ENCODE results near the gene RRAD. TPM values are rescaled to one million over a fixed set of nuclear protein-coding genes. Genes with fewer than 3 reads are reported as not detected.
A peak's percentile ranks its signal among the peaks of the same experiment; 100 is the strongest.

Gene RRAD
- total and polyA plus RNA-seq, 2 of the 4 experiments (the other 2 are of a cell fraction), result 1.3 to 2.1 TPM

DNA sequence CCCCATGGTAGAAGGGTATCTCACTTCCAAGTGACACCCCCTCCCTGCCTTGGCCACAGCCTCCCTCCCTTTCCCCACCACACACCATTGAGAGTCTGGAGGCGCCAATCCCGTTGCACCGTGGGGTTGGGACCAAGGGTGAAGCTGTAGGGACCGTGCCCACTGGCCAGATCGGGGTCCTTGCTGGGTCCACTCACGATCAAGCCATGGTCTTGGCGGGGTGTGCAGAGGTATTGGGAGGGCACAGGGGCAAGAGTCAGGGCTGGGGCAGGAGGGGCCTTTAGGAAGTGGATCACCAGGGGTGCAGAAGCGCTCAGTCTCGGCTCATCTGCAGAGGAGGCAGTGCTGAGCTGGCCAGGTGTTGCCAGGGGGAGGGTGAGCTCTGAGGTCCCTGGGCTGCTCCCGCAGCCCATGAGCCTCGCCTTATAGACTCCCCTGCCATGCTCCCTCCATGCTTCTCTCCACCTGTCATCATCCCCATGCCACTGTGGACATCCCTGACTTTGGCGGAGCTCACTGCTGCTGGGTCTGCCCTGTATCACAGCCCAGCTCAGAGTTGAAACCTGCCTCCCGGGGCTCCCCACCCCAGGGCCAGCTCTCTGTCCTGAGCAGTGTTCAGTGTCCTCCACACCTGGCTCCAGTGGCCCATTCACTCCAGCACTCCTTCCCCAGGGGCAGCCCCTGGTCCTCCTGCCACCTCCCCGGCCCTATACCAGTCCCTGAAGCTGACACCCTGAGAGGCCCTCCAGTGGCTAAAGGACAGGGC lies 15.0 kb downstream of the RRAD start:
- H3K9me1 ChIP-seq (ENCODE audit: insufficient read depth, low read length), result peaks cover 11% of the 10 kb centered on the region
- DNase-seq (no peak), ATAC-seq (ENCODE audit: low read depth) (no peak)
- no peak overlapping the region for H3K14ac ChIP-seq (replicated peaks; ENCODE audit: low read depth, low read length)
- no peak overlapping the region for H3K4ac ChIP-seq (ENCODE audit: low read depth, low read length)
- H2BK15ac ChIP-seq (ENCODE audit: low read depth, low read length), result no peak overlapping the region
- H3K27ac ChIP-seq (ENCODE audit: insufficient read depth, low read length), result no peak overlapping the region
- in situ Hi-C loops (cut with MboI; ENCODE audit: low sequenced_read_pairs), result no loop called here
- no peaks in the 10 kb centered on the region for H3K9me3 ChIP-seq (ENCODE audit: control insufficient read depth, insufficient read depth, low read length)
- peaks cover 6% of the 10 kb centered on the region for H3K4me1 ChIP-seq (ENCODE audit: control insufficient read depth, insufficient read depth, low read length)
- peak overlapping the region; percentile 24 for H2AK9ac ChIP-seq (replicated peaks; ENCODE audit: low read depth, low read length, poor library complexity)
- no peaks in the 10 kb centered on the region for H4K20me1 ChIP-seq (ENCODE audit: insufficient read depth, low read length)
- no peak overlapping the region for H4K5ac ChIP-seq (ENCODE audit: low read depth, low read length)
- H3K23ac ChIP-seq (ENCODE audit: low read depth, low read length), result no peak overlapping the region
- BruUV-seq (replicated peaks), result no TSS peak
- H3K9ac ChIP-seq (ENCODE audit: low read depth, low read length), result no peak overlapping the region
- intact Hi-C loops (cut with micrococcal nuclease), result no loop called here
- CTCF ChIA-PET, result interaction anchor here (0.6 to 1.8 kb wide), 4 partner anchors 8 to 386 kb away, joined by 3 to 5 read pairs (median 4); partner anchors contain the start of genes CDH16 and DYNC1LI2
- no peaks in the 10 kb centered on the region for H3K36me3 ChIP-seq (ENCODE audit: control insufficient read depth, insufficient read depth, low read length)
- no peak overlapping the region for H3K4me3 ChIP-seq (ENCODE audit: insufficient read depth, low read depth, low read length)
- H3K27me3 ChIP-seq (ENCODE audit: control insufficient read depth, insufficient read depth, low read length), result peaks cover 13% of the 10 kb centered on the region
- H2BK20ac ChIP-seq (ENCODE audit: low read depth, low read length), result no peak overlapping the region
- no peak overlapping the region for H2AK5ac ChIP-seq (ENCODE audit: low read depth, low read length)
- peak overlapping the region; percentile 41 for H2AFZ ChIP-seq (replicated peaks; ENCODE audit: low read length, poor library complexity)
- POLR2A ChIA-PET (ENCODE audit: unreplicated experiment), result no interaction called here
- no peak overlapping the region for H4K8ac ChIP-seq (ENCODE audit: low read depth in 2 of 2, low read length in 2 of 2)
- H2BK120ac ChIP-seq (ENCODE audit: low read depth, low read length), result no peak overlapping the region
- H3K18ac ChIP-seq (ENCODE audit: low read depth, low read length), result no peak overlapping the region
- H3K4me2 ChIP-seq (ENCODE audit: low read depth, low read length), result no peak overlapping the region
- H2BK5ac ChIP-seq (ENCODE audit: low read depth, low read length, poor library complexity, severe bottlenecking), result no peak overlapping the region
- H4K91ac ChIP-seq (ENCODE audit: insufficient read depth, low read depth, low read length), result no peak overlapping the region
- dilution Hi-C loops (cut with HindIII; ENCODE audit: low sequenced_read_pairs, unreplicated experiment), result no loop called here
- TF ChIP-seq, protein P1, sequence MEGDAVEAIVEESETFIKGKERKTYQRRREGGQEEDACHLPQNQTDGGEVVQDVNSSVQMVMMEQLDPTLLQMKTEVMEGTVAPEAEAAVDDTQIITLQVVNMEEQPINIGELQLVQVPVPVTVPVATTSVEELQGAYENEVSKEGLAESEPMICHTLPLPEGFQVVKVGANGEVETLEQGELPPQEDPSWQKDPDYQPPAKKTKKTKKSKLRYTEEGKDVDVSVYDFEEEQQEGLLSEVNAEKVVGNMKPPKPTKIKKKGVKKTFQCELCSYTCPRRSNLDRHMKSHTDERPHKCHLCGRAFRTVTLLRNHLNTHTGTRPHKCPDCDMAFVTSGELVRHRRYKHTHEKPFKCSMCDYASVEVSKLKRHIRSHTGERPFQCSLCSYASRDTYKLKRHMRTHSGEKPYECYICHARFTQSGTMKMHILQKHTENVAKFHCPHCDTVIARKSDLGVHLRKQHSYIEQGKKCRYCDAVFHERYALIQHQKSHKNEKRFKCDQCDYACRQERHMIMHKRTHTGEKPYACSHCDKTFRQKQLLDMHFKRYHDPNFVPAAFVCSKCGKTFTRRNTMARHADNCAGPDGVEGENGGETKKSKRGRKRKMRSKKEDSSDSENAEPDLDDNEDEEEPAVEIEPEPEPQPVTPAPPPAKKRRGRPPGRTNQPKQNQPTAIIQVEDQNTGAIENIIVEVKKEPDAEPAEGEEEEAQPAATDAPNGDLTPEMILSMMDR (conservative IDR thresholded peaks at IDR 0.05; ENCODE audit: low read depth, low read length), result no peak
- no peak for TF ChIP-seq MXI1 (IDR thresholded peaks at IDR 0.05; ENCODE audit: borderline replicate concordance, low read depth, low read length)
- TF ChIP-seq RAD21 (IDR thresholded peaks at IDR 0.05; ENCODE audit: low read length), result no peak
- TF ChIP-seq, protein P2, sequence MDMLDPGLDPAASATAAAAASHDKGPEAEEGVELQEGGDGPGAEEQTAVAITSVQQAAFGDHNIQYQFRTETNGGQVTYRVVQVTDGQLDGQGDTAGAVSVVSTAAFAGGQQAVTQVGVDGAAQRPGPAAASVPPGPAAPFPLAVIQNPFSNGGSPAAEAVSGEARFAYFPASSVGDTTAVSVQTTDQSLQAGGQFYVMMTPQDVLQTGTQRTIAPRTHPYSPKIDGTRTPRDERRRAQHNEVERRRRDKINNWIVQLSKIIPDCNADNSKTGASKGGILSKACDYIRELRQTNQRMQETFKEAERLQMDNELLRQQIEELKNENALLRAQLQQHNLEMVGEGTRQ (IDR thresholded peaks at IDR 0.05; ENCODE audit: low read depth, low read length), result no peak
- no peak for TF ChIP-seq CHD1 (IDR thresholded peaks at IDR 0.05; ENCODE audit: low read depth, low read length)
- no peak for TF ChIP-seq BHLHE40 (IDR thresholded peaks at IDR 0.05; ENCODE audit: low read depth, low read length)
- no peak for TF ChIP-seq NFE2L2 (IDR thresholded peaks at IDR 0.05; ENCODE audit: low read depth, low read length)
- WGBS, 2 experiments (ENCODE audit: extremely low coverage in 2 of 2, insufficient read length in 1 of 2), result 48% methylated on average over 4 of the region's 14 CpGs; no CpG with 5 or more reads in 1 of the 2 experiments
- no peaks in the 10 kb centered on the region for H3K79me1 ChIP-seq (ENCODE audit: low read depth in 1 of 2, low read length in 2 of 2)
- no peak overlapping the region for H3K56ac ChIP-seq (ENCODE audit: extremely low read depth, insufficient read depth, low read length)

Measured in IMR-90 (cell line).